PC-3 (cell line): ENCODE measurements around the gene MAP3K20.

Experiments used
- CTCF ChIP-seq: fragments of 300-600 bp; sonication (generic); conservative IDR thresholded peaks from 2 replicates; pipeline ENCODE4 v1.5.1; 2017; ENCODE audit warnings: antibody characterized with exemption, low read depth, mild to moderate bottlenecking, low read length
- EZH2phosphoT487 ChIP-seq: fragments of 300-600 bp; sonication (generic); IDR thresholded peaks from 2 replicates; pipeline ENCODE4 v1.6.1; 2018; ENCODE audit warnings: mild to moderate bottlenecking, antibody characterized with exemption, low read length, borderline replicate concordance

- no peak for TF ChIP-seq CTCF
- no peak for TF ChIP-seq EZH2phosphoT487
Measured at GRCh38 chr2:173229086-173229485, 153.4 kb downstream of the MAP3K20 start.
